ENCODE data around the gene SLC8A2.
"Not testable (repeated sequence)": the region's sequence is repeated elsewhere in the genome, so short reads cannot be mapped to it uniquely, and the experiment has no call there.

Gene SLC8A2

DNA sequence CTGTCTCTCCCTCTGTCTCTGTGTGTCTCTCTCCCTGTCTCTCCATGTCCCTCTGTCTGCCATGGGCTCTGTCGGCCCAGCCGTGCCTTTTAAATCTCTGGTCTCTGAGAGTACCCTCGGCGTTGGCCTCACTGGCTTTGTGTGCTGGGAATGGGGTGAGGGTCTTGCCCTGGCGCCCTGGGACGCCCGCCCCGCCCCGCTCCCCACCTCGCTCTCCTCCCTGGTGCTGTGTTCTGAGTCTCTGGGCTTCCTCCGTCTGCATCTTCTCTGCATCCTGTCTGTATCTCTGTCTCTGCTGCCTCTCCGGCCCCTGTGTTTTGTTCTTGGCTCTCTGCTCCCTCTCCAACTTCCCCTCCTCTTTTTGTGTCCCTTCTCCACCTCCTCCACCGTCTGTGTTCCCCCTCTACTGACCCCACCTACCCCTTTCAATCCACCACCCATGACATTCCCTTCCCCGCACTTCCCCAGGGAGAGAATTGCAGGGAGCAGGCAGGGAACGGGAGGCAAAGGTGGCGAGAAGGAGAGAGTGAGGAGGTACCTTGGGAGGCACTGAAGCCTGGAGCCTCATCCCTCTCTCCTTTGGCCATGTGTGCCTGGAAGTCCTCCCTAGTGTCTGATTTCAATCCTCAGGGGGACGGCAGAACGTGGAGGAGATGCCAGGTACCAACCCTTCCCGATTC lies 48.4 kb downstream of the SLC8A2 start:
- no peak for DNase-seq

DNA sequence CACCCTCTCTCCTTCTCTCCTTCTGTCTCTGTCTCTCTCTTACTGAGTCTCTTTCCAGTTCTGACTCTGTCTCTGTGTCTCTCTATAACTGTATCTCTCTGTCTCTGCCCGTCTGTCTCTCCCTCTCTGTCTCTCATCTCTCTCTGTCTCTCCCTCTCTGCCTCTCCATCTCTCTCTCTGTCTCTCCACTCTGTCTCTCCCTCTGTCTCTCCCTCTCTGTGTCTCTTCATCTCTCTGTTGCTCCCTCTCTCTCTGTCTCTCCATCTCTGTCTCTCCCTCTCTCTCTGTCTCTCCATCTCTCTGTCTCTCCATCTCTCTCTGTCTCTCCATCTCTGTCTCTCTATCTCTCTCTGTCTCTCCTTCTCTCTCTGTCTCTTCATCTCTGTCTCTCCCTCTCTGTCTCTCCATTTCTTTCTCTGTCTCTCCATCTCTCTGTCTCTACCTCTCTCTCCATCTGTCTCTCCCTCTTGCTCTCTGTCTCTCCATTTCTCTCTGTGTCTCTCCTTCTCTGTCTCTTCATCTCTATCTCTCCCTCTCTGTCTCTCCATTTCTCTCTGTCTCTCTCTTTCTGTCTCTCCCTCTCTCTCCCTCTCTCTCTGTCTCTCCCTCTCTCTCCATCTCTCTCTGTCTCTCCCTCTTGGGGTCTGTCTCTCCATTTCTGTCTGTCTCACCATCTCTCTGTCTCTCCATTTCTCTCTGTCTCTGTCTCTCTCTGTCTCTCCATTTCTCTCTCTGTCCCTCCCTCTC lies 49.1 kb downstream of the SLC8A2 start:
- DNase-seq: no peak

DNA sequence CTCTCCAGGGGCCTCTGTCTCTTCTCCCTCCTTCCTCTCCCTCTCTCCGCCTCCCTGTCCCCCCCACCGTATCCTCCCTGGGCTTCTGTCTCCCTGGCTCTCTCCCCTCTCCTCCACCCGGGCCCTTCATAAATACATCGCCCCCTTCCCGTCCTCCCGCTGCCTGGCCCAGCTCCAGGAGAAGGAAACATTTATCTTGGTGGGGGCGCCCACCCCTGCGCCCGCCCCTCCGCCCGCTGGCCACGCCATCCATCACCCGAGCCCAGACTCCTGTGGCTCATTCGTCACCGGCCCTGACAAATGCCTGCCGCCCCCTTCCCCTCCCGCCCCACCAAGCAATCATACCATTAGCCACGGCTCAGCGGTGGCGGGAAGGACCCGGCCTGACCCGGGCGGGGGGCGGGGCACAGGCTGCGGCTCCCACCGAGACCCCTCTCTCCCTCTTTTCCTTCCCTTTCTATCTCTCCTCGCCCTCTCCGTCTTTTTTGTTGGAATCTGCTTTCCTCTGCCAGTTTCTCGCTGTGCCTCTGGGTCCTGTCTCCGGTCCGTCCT lies 49.8 kb downstream of the SLC8A2 start:
- no peak for DNase-seq

DNA sequence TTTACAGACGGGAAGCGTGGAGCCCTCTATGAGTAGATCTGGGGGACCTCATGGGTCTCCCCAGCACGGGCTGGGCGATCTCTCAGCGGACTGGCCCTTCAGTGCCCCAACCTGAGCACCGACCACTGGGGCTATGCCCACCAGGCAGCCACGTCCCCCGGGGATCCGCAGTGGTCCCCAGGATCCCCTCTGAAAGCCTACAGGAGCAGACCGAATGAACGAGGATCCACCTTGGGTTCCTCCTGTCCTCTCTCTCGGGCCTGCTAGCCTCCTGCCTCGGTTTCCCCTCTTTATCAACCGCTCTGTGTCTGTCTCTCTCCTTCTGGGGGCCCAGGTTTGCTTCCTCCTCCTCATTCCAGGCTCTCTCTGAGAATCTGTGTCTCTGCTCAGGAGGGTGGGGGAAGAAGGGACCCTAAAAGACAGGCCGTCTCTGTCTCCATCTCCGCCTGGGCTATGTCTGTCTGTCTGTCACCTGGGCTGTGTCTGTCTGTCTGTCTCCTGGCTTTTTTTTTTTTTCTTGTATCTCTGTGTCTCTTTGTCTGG lies 50.4 kb downstream of the SLC8A2 start:
- DNase-seq: no peak

DNA sequence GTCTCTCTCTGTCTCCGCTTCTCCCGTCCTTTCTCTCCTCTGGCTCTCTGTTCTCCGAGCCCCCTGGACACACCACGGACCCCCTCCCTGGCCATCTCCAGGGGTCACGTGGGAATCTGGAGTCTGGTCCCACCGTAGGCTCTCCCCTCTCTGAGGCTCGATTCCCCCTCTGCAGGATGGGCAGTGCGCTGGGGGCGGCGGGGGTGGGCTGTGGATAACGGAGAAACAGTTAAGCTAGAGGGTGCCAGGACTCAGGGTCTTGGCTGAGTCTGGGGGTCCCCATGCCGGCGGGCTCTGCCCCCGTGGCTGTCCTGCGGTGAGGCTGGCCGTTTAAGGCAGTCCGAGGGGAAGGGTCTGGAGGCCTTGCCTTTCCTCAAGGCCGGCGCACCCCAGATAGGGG lies 51.9 kb downstream of the SLC8A2 start:
- DNase-seq: no peak

DNA sequence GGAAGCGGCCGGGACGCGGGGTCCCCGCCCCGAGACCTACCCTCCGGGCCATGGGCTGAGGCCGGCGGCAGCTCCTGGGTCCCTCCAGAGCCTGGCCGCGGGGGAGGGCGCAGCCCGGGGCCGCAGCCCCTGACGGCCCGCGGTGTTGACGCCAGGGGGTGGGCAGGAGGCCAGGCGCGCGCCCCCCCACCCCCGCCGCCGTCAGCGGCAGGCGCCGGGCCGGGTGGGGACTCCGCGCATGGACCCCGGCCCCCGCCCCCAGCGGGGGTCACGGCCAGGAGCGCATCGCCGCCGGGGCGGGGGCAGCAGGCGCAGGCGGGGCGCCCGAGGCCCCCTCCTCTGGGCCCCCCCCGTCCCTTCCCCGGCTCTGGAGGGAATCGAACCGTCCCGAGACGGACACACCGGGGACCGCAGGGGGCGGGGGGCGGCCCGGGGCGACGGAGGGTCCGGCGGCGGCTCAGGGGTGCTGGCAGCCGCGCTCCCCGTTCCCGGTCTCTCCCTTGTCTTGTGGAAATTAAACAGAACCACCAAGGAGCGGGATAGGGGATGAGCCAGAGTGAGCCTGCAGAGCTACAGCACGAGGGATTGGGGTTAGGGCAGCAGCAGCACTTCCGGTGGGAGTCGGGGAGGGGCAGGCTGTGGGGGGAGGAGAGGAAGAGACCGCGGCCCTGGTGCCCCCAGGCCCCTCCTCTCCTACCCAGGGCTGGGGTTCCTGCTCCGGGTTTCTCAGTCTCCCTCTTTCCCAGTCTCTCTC lies 52.5 kb downstream of the SLC8A2 start, which contains the start of gene MEIS3:
Gene MEIS3, minus strand, starts transcription at position 498 of the 754 bp plus-strand sequence. Its CDS starts 446 bp downstream, at position 52.
- no peak for DNase-seq

DNA sequence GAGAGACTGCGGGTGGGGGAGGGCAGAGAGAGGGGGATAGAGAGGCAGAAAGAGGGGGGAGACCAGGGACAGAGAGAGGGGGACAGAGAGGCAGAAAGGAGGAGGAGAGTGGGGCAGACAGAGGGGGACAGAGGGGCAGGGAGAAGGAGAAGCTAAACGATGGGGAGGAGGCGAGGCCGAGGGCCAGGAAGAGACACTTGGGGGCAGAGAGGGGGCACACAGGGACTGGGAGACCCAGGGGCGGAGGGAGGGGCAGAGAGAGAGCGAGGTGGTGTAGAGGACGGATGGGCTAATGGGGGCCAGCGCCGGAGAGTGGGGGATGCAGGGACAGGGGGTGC lies 53.0 kb downstream of the SLC8A2 start:
- DNase-seq: no peak

DNA sequence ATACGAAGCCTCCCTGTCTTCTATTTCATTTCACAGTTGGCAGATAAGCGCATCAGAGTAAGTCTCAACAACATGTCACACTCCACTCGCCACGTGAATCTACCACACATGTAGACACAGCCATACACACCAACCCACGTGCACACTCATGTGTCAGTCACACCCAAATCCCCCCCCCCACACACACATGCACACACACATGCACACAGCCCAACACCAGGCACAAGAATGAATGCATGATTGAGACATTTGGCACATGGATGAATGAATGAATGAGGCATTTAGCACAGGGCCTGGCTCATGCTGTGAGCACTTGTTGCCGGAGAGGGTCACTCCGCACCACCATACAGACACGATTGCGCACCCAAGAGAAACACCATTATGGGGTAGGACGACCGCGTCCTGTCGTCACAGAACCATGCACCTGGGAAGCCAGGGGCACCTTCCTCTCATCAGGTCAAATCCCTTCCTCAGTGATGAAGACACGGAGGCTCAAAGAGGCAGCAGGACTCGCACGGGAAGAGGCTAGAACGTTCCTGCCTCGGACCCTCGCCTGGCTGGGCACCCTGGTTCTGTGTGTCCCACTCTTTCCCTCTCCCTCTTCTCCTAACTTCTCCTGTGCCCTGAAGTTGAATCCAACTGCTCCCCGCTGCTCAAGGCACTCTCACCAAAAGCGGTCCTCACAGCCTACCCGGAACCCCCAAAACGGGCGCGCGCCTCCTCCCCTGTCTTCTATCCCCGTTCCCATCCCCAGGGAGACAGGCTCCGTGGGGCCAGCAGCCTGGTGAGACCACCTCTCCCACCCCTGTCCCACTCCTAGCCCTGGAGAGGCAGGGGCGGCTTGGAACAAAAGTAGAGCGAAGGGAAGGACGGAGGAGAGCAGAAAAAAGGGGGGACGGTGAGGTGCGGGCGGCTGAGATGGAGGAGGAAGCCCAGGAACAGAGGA lies 53.7 kb downstream of the SLC8A2 start:
- no peak for DNase-seq

DNA sequence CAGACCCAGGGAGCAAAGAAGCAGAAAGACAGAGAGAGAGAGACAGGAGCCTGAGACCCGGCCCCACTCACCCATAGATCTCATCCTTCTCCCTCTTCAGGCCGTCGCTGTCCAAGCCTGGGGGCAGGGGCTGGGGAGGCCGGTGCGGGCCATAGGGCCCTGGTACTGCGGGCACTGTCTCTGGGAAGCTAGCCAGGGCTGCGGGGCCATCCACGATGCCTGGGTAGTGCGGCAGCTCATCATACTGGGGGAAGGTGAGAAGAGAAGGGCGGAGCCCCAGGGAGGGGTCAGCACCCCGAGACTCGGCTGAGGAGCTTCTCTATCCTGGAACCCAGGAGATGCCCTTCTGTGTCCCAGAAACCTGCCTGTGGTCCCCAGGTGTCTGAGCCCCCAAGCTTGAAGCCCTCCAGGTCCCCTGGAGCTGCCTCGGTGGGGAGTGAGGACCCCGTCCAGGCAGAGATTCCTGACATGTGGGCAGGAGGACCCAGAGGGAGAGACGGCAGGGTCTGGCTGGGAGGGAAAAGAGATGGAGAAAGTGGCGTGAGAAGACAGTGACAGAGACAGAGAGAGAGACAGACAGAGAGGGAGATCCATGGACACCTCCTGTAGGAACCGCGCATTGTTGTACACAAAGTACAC lies 54.5 kb downstream of the SLC8A2 start:
- no peak for DNase-seq

DNA sequence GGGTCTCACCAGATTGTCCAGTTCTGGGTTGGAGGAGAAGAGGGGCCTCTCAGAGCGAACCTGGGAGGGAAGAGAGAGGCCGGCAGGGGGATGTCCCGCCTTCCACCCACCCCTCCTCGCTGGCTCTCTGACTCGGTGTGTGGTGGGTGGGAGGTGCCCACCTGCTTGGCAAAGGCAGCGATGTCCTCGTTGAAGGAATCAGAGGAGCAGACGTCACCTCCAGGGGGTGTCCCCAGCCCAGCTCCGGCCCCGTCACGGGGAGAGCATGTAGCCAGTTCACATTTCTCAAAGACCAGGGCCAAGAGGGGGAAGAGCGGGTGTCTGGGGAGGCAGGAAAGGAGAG lies 55.1 kb downstream of the SLC8A2 start:
- no peak for DNase-seq

DNA sequence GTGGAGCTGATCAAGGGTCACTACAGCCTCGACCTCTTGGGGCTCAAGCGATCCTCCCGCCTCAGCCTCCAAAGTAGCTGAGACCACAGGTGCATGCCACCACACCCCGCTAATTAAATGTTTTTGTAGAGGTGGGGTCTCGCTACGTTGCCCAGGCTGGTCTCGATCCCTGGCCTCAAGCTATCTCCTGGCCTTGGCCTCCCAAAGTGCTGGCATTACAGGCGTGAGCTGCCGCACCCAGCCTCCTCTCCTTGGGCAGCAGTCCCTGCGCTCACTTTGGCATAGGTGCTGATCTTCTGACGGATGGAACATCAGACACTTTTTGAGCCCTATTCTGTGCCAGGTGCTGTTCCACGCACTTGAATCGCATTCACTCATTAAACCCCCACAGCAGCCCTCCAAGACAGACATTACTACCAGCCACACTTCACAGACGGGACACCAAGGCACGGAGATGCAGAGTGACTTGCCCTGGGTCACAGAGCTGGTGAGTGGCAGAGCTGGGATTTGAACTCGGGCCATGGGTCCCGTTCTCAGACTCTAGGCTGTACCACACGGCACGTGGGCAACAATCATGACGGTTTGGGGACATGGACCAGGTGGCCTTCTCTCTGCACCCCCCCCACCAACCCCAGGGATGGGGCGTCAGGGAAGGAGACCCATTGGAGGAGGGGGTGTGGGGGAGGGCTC lies 55.6 kb downstream of the SLC8A2 start:
- DNase-seq: no peak

DNA sequence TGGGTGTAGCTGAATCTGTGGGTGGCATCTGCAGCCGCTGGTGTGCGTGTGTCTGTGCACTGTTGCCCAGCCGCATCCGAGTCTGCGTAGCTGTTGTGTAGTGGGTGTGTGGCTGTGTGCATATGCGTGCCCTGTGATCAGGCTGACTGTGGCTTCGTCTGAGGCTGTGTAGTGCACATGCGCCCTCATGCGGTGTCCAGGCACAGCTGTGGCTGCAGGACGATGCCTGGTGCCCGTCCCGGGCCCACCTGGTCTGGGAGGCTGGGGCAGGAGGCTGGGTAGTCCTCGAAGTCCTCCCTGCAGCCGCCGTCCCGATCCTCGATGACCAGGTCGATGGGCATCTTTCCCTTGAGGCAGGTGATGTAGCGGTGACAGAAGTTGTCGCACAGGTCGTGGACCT lies 57.2 kb downstream of the SLC8A2 start:
- DNase-seq: peak; percentile 47

DNA sequence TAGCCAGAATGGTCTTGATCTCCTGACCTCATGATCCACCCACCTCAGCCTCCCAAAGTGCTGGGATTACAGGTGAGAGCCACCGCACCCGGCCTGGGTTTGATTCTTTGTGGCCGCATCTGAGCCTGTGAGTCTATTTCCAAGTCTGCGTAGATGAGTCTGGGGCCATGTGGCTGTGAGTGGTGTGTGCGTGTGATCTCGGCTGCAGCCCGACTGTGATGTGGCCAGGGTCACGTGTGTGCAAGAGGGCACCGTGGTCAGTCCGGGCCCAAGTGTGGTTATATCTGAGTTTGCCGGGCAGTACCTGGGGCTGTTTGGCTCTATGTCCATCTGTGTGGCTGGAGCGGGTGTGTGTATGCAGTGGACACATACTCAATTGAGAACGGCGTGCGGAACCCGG lies 57.8 kb downstream of the SLC8A2 start:
- DNase-seq: no peak

DNA sequence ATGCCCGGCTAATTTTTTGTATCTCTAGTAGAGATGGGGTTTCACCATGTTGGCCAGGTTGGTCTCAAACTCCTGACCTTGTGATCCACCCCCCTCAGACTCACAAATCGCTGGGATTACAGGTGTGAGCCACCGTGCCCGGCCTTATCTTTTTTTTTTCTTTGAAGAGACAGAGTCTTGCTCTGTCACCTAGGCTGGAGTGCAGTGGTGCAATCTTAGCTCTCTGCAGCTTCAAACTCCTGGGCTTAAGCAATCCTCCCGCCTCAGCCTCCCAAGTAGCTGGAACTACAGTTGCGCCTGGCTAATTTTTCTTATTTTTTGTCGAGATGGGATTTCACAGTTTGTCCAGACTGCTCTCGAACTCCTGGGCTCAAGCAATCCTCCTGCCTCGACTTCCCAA lies 60.0 kb downstream of the SLC8A2 start:
- not testable (repeated sequence) for DNase-seq

DNA sequence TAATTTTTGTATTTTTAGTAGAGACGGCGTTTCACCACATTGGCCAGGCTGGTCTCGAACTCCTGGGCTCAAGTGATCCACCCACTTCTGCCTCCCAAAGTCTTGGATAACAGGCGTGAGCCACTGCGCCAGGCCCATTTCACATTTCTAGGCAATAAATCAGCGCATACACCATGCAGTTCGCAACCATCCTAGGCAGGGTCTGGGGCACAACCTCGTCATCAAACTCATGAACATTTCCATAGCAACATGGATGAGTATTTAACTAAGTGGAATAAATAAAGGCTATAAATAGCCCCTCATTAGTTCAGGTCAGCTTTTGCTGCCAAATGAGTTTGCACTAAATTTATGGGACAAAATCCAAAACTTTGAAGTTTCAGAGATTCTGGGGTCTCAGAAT lies 60.6 kb downstream of the SLC8A2 start:
- no peak for DNase-seq

DNA sequence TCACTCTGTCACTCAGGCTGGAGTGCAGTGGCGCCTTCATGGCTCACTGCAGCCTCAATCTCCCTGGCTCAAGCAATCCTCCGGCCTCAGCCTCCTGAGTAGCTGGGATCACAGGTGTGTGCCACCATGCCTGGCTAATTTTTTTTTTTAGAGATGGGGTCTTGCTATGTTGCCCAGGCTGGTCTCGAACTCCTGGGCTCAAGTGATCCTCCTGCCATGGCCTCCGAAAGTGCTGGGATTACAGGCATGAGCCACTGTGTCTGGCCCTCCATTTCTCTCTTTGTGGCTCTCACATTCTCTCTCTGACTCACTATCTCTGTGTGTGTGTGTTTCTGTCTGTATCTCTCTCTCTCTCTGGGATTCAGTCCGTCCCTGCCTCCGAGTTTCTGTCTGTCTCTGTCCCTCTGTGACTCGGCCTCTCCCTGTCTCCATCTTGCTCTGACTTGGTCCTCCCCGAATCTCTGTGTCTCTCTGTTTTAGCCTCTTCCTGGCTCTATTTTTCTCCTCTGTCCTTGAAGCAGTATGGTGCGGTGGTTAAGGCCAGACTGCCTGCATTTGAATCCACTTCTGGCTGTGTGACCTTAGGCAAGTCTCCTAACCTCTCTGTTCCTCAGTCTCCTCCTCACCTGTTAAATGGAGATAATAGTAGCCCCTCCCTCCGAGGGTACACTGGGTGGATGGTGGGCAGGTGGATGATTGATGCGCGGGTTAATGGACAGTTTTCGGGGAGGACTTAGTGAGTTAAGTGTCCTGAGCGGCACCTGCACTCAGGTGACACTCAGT lies 63.3 kb downstream of the SLC8A2 start:
- no peak for DNase-seq

DNA sequence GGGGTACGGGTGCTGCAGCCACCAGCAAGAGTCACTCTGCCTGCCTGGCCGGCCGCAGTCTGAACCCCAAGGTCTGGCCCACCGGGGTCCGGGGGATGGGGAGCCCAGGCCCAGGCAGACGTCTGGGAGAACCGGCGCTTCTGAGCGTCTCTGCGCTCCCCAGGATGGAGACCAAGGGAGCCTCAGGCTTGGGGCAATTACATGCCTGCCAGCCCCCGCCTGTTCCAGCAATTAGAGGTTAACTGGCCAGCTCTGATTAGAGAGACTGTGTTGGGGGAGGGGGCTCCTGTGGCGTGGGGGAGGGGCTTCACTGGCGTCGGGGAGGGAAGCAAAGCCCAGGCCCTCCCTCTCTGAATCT lies 64.3 kb downstream of the SLC8A2 start:
- no peak for DNase-seq

DNA sequence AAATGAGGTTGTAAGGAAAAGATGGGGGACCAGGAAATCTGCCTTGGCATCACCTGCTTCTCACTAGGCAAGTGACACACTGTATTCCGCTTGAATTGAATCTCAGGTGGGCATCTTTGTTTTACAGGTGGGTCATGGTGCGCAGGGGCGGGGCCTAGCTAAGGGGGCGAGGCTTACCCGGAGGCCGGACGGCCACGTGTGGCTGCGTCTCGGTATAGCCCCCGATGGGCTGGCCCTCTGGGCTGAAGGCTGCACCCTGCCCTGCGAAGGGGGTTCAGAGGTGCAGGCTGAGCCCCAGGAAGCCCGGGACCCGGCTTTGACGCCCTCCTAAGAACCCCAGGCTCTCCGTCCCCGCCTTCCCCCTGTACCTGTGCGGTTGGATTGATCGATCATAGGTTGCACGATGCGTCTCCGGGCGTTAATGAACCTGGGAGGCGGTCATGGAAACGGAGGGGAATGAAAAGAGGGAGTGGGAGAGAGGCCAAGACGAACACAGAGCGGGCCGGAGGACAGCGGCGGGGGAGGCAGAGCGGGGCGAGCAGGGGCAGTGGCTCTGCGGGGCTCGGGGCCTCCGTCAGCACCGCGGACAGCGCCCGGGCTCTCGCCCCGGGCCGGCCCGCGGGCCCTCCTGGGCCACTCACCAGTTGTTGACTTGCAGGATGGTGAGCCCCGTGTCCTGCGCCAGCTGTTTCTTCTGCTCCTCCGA lies 64.8 kb downstream of the SLC8A2 start:
- peak; percentile 24 for DNase-seq

DNA sequence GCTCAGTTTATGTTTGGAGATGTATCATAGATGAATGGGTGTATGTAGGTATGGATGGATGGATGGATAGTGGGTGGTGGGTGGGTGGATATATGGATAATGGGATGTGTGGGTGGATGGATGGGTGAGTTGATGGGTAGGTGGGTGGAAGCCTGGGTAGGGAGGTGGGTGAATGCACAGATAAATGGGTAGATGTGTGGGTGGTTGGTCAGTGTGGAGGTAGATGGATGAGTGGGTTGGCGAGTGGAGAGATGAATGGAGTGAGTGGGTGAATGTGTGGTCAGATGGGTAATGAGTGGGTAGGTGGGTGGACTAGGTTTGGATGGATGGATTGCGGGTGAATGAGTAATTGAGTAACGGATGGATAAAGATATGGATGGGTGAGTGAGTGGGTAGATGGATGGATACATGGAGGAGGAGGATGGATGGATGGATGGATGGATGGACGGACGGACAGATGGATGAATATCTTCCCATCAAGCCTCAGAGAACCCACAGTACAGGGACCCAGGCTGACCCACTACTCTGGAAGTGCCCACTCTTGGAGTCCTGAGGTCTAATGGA lies 65.8 kb downstream of the SLC8A2 start:
- no peak for DNase-seq

DNA sequence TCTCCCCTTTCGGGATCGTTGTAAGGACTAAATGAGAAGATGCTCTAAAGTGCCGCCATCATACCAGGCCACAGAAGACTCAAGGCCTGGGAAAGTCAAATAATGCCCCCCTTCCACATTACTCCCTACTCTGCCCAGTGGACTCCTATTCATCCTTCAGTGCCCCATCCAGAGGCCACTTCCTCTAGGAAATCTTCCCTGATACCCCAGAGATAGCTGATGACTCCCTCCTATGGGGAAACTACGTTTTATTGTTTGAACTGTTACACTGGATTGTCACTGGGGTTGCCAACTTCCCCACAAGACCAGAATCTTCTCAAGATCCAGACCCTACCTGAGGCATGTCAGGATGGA lies 66.5 kb downstream of the SLC8A2 start:
- no peak for DNase-seq

Measured in suppressor macrophage treated with lipopolysaccharide for 4 hours (primary cell).